Stimulated activated effector memory CD8-positive, alpha-beta T cell treated with anti-CD3 and anti-CD28 coated beads, Interleukin-12 subunit alpha, Interleukin-12 subunit beta, amount 100 ng/mL, for 72 hours (primary cell): Measurements from ENCODE around the gene GNE.
"Not testable (repeated sequence)": the region's sequence is repeated elsewhere in the genome, so short reads cannot be mapped to it uniquely, and the experiment has no call there.

Source experiments
- ATAC-seq: fragments of 150-1000 bp; cut with Tn5 transposase; 2 replicates; pipeline ENCODE4 v1.10.0; 2021
- DNase-seq, 2 donors: peaks; one replicate each; pipeline ENCODE4 v3.0.0; 2021 to 2022; ENCODE audit warnings: low spot score in 2 of 2
- H3K27ac Mint-ChIP-seq: one replicate; pipeline ENCODE4 v1.8.0; 2022; ENCODE audit warnings: mild to moderate bottlenecking, mixed read lengths
- H3K36me3 Mint-ChIP-seq: one replicate; pipeline ENCODE4 v1.8.0; 2022; ENCODE audit warnings: mild to moderate bottlenecking, mixed read lengths
- H3K4me1 Mint-ChIP-seq: one replicate; pipeline ENCODE4 v1.8.0; 2022; ENCODE audit warnings: mixed read lengths
- H3K4me3 Mint-ChIP-seq: one replicate; pipeline ENCODE4 v1.8.0; 2022; ENCODE audit warnings: mild to moderate bottlenecking, mixed read lengths
- H3K9me3 Mint-ChIP-seq: one replicate; pipeline ENCODE4 v1.8.0; 2022; ENCODE audit warnings: mixed read lengths

Gene GNE

DNA sequence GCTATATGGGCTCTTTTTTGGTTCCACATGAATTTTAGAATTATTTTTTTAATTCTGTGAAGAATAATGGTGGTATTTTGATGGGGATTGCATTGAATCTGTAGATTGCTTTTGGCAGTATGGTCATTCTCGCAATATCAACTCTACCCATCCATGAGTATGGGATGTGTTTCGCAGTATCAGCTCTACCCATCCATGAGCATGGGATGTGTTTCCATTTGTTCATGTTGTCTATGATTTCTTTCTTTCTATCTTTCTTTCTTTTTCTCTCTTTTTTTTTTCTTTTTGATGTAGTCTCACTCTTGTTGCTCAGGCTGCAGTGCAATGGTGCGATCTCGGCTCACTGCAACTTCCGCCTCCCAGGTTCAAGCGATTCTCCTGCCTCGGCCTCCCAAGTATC lies 19.0 kb downstream of the GNE start:
- not testable (repeated sequence) for DNase-seq, H3K4me3 Mint-ChIP-seq, H3K9me3 Mint-ChIP-seq, H3K27ac Mint-ChIP-seq, ATAC-seq, H3K4me1 Mint-ChIP-seq
- H3K36me3 Mint-ChIP-seq = peaks cover 64% of the 10 kb centered on the region

- DNase-seq (no peak), ATAC-seq (no peak)
- Mint-ChIP-seq H3K4me3 (no peak overlapping the region), H3K27ac (no peak overlapping the region), H3K9me3 (peaks cover 2% of the 10 kb centered on the region), H3K36me3 (peaks cover 62% of the 10 kb centered on the region), H3K4me1 (peaks cover 4% of the 10 kb centered on the region)
Observed at GRCh38 chr9:36237230-36237629, 21.0 kb downstream of the GNE start.

DNA sequence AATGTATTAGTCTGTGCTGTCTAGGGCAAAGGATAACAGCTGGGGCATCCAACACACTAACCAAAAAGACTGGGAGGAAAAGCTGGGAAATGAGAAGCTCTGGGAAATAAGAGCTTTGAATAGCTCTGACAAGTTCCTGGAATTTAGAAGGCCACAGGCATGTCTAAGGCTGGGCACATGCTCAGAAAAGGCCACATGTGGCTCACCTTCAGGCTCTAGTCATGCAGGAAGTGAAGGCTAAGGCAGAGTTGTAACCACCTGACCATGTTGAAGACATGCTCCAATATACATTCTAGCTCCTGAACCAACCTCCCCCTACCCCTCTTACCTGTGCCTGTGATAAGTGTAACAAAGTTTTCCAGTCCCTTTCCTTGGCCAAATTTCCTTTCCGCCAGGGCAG lies 35.8 kb downstream of the GNE start:
- Mint-ChIP-seq H3K36me3 (peaks cover 96% of the 10 kb centered on the region), H3K27ac (no peak overlapping the region), H3K9me3 (no peaks in the 10 kb centered on the region), H3K4me3 (no peak overlapping the region), H3K4me1 (peaks cover 21% of the 10 kb centered on the region)
- ATAC-seq = no peak
- DNase-seq = no peak

DNA sequence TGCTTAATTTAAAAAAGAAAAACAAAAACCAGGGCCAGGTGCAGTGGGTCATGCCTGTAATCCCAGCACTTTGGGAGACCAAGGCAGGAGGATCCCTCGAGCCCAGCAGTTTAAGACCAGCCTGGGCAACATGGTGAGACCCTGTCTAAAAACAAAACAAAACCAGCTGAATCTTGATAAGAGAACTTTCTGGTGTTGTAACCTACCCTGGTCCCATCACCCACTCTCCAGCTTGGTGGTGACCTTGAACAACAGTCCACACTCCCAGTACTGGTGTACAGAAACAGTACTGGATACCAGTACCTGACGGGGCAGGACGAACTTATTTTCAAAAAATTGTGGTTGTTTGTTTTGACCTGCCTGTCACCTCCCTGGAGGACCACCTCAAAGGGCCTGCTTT lies 36.6 kb downstream of the GNE start:
- no peak overlapping the region for H3K4me3 Mint-ChIP-seq
- H3K9me3 Mint-ChIP-seq = no peaks in the 10 kb centered on the region
- H3K36me3 Mint-ChIP-seq = peaks cover 96% of the 10 kb centered on the region
- no peak for DNase-seq
- no peak for ATAC-seq
- peaks cover 28% of the 10 kb centered on the region for H3K4me1 Mint-ChIP-seq
- no peak overlapping the region for H3K27ac Mint-ChIP-seq

DNA sequence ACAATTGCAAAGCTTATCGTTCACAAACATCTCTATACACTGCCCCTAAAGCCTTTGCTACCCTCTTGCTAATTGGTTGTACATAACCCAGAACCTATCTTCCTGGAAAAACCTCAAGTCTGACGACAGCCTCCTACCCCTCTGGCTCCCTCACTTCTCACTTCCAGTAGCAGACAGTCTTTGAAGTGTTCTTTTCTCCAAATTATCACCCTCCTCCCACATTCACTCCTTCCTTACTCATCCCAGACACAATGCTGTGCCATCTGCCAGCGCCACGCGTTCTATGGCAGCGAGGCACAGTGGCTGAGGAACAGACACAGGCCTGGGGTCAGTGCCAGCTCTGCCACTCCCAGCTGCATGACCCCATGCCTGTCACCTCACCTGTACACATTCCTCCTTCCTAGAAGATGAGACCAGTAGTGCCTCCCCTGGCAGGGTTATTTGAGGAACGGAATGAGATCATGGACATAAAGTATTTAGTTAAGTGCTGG lies 39.8 kb downstream of the GNE start:
- no peaks in the 10 kb centered on the region for H3K9me3 Mint-ChIP-seq
- peaks cover 34% of the 10 kb centered on the region for H3K4me1 Mint-ChIP-seq
- DNase-seq (peak in 1 of 2 donors; percentile 55), ATAC-seq (peak; percentile 91)
- H3K4me3 Mint-ChIP-seq = peak overlapping the region; percentile 27
- peaks cover 95% of the 10 kb centered on the region for H3K36me3 Mint-ChIP-seq
- peak overlapping the region; percentile 85 for H3K27ac Mint-ChIP-seq

GRCh38 chr9:36218011-36218410 lies 40.2 kb downstream of the GNE start:
- no peaks in the 10 kb centered on the region for H3K9me3 Mint-ChIP-seq
- ATAC-seq (no peak), DNase-seq (no peak)
- peak overlapping the region; percentile 27 for H3K4me3 Mint-ChIP-seq
- peaks cover 95% of the 10 kb centered on the region for H3K36me3 Mint-ChIP-seq
- peak overlapping the region; percentile 85 for H3K27ac Mint-ChIP-seq
- H3K4me1 Mint-ChIP-seq = peaks cover 38% of the 10 kb centered on the region

GRCh38 chr9:36217256-36217968 lies 40.8 kb downstream of the GNE start:
- H3K36me3 Mint-ChIP-seq = peaks cover 95% of the 10 kb centered on the region
- DNase-seq = no peak
- peaks cover 41% of the 10 kb centered on the region for H3K4me1 Mint-ChIP-seq
- H3K27ac Mint-ChIP-seq = peak overlapping the region; percentile 85
- no peak overlapping the region for H3K4me3 Mint-ChIP-seq
- H3K9me3 Mint-ChIP-seq = no peaks in the 10 kb centered on the region
- no peak for ATAC-seq

- Mint-ChIP-seq H3K36me3 (peaks cover 95% of the 10 kb centered on the region), H3K4me1 (peaks cover 56% of the 10 kb centered on the region)
Observed at GRCh38 chr9:36214571-36214970, 43.7 kb downstream of the GNE start.

DNA sequence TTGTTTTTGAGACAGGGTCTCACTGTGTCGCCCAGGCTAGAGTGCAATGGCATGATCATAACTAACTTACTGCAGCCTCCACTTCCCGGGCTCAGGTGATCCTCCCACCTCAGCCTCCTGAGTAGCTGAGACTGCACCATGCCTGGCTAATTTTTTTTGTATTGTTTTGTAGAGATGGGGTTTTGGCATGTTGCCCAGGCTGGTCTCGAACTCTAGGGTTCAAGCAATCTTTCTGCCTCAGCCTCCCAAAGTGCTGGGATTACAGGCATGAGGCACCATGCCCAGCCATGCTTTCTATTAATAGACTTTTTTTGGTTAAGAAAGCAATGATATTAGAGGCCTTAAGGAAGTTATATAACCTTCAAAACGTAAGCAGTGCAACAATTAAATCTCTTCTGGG lies 44.3 kb downstream of the GNE start:
- Mint-ChIP-seq H3K4me1 (peaks cover 56% of the 10 kb centered on the region), H3K36me3 (peaks cover 97% of the 10 kb centered on the region), H3K9me3 (no peaks in the 10 kb centered on the region), H3K27ac (peak overlapping the region; percentile 94), H3K4me3 (no peak overlapping the region)
- DNase-seq = no peak
- ATAC-seq = no peak

More at GRCh38 chr9:36214571-36214970, 43.7 kb downstream of the GNE start:
- Mint-ChIP-seq H3K27ac (peak overlapping the region; percentile 85), H3K9me3 (no peaks in the 10 kb centered on the region), H3K4me3 (no peak overlapping the region)
- no peak for DNase-seq
- no peak for ATAC-seq

DNA sequence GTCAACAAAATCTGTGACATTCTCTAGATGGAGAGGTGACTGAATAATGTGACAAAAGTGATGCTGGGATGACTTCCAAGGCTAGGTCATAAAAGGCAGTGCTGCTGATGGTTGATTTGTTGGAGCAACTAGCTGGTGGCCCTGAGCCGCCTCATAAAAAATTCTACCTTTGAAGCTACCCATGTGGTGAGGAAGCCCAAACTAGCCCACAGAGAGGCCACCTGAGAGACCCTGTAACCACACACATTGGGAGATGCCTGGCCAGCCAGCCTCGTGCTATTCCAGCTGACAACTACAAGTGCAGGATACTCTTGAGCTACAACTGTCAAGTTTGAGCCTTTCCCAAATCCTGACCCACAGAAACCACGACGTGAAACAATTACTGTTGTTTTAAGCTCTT lies 44.9 kb downstream of the GNE start:
- ATAC-seq (no peak), DNase-seq (no peak)
- Mint-ChIP-seq H3K9me3 (no peaks in the 10 kb centered on the region), H3K36me3 (peaks cover 99% of the 10 kb centered on the region), H3K4me3 (no peak overlapping the region), H3K27ac (peak overlapping the region; percentile 94), H3K4me1 (peaks cover 56% of the 10 kb centered on the region)

- ATAC-seq = no peak
- no peak for DNase-seq
- Mint-ChIP-seq H3K9me3 (no peaks in the 10 kb centered on the region), H3K36me3 (peaks cover 99% of the 10 kb centered on the region), H3K4me3 (no peak overlapping the region), H3K27ac (peak overlapping the region; percentile 94), H3K4me1 (peaks cover 58% of the 10 kb centered on the region)
Observed at GRCh38 chr9:36211510-36211909, 46.7 kb downstream of the GNE start.

- Mint-ChIP-seq H3K36me3 (peaks cover 99% of the 10 kb centered on the region), H3K9me3 (no peaks in the 10 kb centered on the region), H3K4me3 (no peak overlapping the region), H3K4me1 (peaks cover 61% of the 10 kb centered on the region), H3K27ac (peak overlapping the region; percentile 94)
- ATAC-seq (no peak), DNase-seq (no peak)
Observed at GRCh38 chr9:36210722-36211121, 47.5 kb downstream of the GNE start.

DNA sequence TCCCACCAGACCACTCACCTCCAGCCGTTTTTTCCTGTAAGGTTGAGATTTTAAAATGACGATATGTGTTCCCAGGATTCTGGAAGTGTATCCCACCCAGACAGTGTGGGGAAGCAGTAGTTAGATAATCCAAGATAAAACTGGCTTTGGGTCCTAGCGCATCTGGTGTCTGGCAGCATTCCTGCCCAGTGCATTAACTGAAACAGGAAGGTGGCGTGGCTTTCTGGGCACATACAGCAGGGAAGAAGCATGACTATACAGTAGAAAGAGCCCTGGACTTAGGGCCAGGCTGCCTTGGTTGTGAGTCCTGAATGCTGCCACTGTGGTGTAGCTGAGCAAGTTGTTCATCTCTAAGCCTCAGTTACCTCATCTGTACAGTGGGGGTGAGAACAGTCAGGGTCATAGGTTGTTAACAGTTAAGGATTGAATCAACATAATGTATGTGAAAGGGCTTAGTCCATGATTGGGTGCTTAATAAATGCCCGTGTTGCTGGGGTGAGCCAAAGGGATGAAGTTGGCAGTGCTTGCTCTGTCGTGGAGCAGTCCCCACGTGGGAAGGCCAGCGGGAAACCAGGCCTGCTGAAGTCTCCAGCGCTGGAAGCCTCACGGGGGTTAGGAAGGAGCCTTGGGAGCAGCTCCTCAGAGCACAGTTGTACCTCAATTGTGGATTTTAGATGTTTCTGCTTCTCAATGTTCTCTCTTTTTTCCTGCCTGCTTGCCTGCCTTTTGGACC lies 49.6 kb downstream of the GNE start:
- Mint-ChIP-seq H3K36me3 (peaks cover 100% of the 10 kb centered on the region), H3K4me1 (peaks cover 61% of the 10 kb centered on the region), H3K9me3 (no peaks in the 10 kb centered on the region), H3K27ac (peak overlapping the region; percentile 94), H3K4me3 (peak overlapping the region; percentile 55)
- DNase-seq (no peak), ATAC-seq (no peak)

DNA sequence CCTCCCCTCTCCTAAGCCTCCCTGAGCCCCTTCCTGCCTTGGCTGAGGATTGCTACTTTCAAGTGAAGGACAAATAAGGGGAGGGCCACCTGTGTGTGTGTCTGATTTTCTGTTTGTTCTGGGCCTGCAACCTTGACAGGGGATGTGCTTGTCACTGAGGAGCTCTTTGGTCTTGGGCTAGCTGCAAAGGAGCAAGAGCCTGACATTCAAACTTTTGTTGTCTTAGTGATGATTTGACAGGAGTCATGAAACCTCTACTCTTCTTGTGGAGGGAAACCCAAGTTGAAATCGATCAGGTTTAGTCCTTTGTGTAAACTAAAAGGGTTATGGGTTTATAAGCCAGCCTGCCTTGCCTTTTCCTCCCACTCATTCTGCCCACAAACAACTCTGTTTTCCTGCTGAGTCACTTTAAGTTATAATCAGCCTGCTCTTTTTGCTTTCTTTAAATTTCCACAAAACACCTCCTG lies 50.7 kb downstream of the GNE start:
- Mint-ChIP-seq H3K9me3 (no peaks in the 10 kb centered on the region), H3K4me3 (peak overlapping the region; percentile 55), H3K36me3 (peaks cover 100% of the 10 kb centered on the region), H3K4me1 (peaks cover 54% of the 10 kb centered on the region), H3K27ac (peak overlapping the region; percentile 94)
- DNase-seq (no peak), ATAC-seq (peak; percentile 80)

- no peaks in the 10 kb centered on the region for H3K9me3 Mint-ChIP-seq
- DNase-seq = no peak
- H3K4me3 Mint-ChIP-seq = peak overlapping the region; percentile 55
- H3K4me1 Mint-ChIP-seq = peaks cover 54% of the 10 kb centered on the region
- H3K36me3 Mint-ChIP-seq = peaks cover 100% of the 10 kb centered on the region
- peak overlapping the region; percentile 94 for H3K27ac Mint-ChIP-seq
- peak; percentile 46 for ATAC-seq
Observed at GRCh38 chr9:36207016-36207415, 51.2 kb downstream of the GNE start.
